Measurements from ENCODE around the gene AKR1A1. TPM values are rescaled to one million over a fixed set of nuclear protein-coding genes. Genes with fewer than 3 reads are reported as not detected.
A peak's percentile ranks its signal among the peaks of the same experiment; 100 is the strongest.
"Not testable (repeated sequence)": the region's sequence is repeated elsewhere in the genome, so short reads cannot be mapped to it uniquely, and the experiment has no call there.

AKR1A1 gene
- total and polyA plus RNA-seq, 2 experiments from 2014 or later, result 186 to 275 TPM

- H3F3A ChIP-seq (replicated peaks; ENCODE audit: low read depth), result peaks cover 75% of the 10 kb centered on the region
- Mint-ChIP-seq H3K36me3 (ENCODE audit: low read depth) (peaks cover 82% of the 10 kb centered on the region), H3K9me3 (no peaks in the 10 kb centered on the region), H3K4me3 (no peak overlapping the region; the same call in 2 of the 3 replicates), H3K27ac (no peak overlapping the region), H3K27me3 (ENCODE audit: insufficient read depth, low read depth, poor library complexity) (no peaks in the 10 kb centered on the region), H3K4me1 (no peaks in the 10 kb centered on the region)
- no peaks in the 10 kb centered on the region for H3K27me3 ChIP-seq (ENCODE audit: insufficient read depth)
- no peaks in the 10 kb centered on the region for H3K4me1 ChIP-seq (ENCODE audit: insufficient read depth)
- no peak overlapping the region for H3K4me3 ChIP-seq
- H4K20me1 ChIP-seq (replicated peaks; ENCODE audit: insufficient read depth), result peaks cover 48% of the 10 kb centered on the region
- TF ChIP-seq POLR2AphosphoS5 (IDR thresholded peaks at IDR 0.05; ENCODE audit: low read depth) (0 out of 2 replicates have a peak, but pooled peaks have one; percentile 3), EZH2 (IDR thresholded peaks at IDR 0.05; ENCODE audit: low read depth, unreplicated experiment) (no peak)
- DNase-seq (ENCODE audit: low spot score) (no peak), ATAC-seq (no peak)
- peak overlapping the region; percentile 86; the same call in 1 of the 2 replicates for H3K27ac ChIP-seq (ENCODE audit: low read depth)
- H3K79me2 ChIP-seq (replicated peaks; ENCODE audit: insufficient read depth), result peaks cover 22% of the 10 kb centered on the region
- no peaks in the 10 kb centered on the region for H3K9me2 ChIP-seq (ENCODE audit: insufficient read depth)
- H2AFZ ChIP-seq, result no peak overlapping the region
- H3K36me3 ChIP-seq (ENCODE audit: insufficient read depth), result peaks cover 70% of the 10 kb centered on the region
- H3K4me2 ChIP-seq, result no peak overlapping the region
These were observed 39.6 kb upstream of the AKR1A1 start for GRCh38 chr1:45510972-45511527.

DNA sequence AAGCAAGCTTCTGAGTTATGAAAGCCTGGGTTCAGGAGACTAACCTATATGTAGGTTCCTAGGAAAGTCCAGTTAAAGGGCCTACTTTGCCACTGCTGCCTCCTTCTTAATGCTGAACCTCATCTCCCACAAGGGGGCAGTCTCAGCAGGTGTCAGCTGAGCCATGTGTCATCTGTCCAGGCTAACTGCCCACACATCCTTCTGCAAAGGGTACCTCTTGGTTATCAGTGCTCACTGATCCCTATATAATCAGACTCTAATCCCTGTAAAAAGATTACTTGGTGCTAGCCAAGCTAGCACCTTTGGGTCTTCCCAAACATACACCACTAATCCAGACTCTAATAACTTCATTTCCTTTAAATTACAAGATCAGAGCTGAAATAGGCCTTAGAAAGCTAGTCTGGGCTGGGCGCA lies 38.0 kb upstream of the AKR1A1 start:
- H3K27me3 ChIP-seq (ENCODE audit: insufficient read depth), result no peaks in the 10 kb centered on the region
- H3K4me3 ChIP-seq, result no peak overlapping the region
- H3K27me3 Mint-ChIP-seq (ENCODE audit: insufficient read depth, low read depth, poor library complexity), result no peaks in the 10 kb centered on the region
- H3K36me3 ChIP-seq (ENCODE audit: insufficient read depth), result peaks cover 86% of the 10 kb centered on the region
- H3K4me1 ChIP-seq (ENCODE audit: insufficient read depth), result no peaks in the 10 kb centered on the region
- DNase-seq (ENCODE audit: low spot score) (peak; percentile 81), ATAC-seq (peak; percentile 59)
- H3K36me3 Mint-ChIP-seq (ENCODE audit: low read depth), result peaks cover 96% of the 10 kb centered on the region
- H3K4me3 Mint-ChIP-seq, result no peak overlapping the region
- peaks cover 85% of the 10 kb centered on the region for H3F3A ChIP-seq (replicated peaks; ENCODE audit: low read depth)
- no peak overlapping the region for H3K27ac Mint-ChIP-seq
- H3K9me2 ChIP-seq (ENCODE audit: insufficient read depth), result no peaks in the 10 kb centered on the region
- H2AFZ ChIP-seq, result no peak overlapping the region
- H3K4me2 ChIP-seq, result no peak overlapping the region
- no peaks in the 10 kb centered on the region for H3K9me3 Mint-ChIP-seq
- peaks cover 55% of the 10 kb centered on the region for H4K20me1 ChIP-seq (replicated peaks; ENCODE audit: insufficient read depth)
- H3K79me2 ChIP-seq (replicated peaks; ENCODE audit: insufficient read depth), result peaks cover 38% of the 10 kb centered on the region
- no peaks in the 10 kb centered on the region; the same call in 2 of the 3 replicates for H3K4me1 Mint-ChIP-seq
- peak overlapping the region; percentile 78; the same call in 1 of the 2 replicates for H3K27ac ChIP-seq (ENCODE audit: low read depth)
- TF ChIP-seq ZNF331 (CRISPR knock-in tag; IDR thresholded peaks at IDR 0.05; ENCODE audit: low read depth) (no peak), JUNB (IDR thresholded peaks at IDR 0.05; ENCODE audit: unreplicated experiment) (no peak), CTCF (conservative IDR thresholded peaks at IDR 0.05; ENCODE audit: low read depth in 2 of 2) (peak; percentile 82 to 87)

DNA sequence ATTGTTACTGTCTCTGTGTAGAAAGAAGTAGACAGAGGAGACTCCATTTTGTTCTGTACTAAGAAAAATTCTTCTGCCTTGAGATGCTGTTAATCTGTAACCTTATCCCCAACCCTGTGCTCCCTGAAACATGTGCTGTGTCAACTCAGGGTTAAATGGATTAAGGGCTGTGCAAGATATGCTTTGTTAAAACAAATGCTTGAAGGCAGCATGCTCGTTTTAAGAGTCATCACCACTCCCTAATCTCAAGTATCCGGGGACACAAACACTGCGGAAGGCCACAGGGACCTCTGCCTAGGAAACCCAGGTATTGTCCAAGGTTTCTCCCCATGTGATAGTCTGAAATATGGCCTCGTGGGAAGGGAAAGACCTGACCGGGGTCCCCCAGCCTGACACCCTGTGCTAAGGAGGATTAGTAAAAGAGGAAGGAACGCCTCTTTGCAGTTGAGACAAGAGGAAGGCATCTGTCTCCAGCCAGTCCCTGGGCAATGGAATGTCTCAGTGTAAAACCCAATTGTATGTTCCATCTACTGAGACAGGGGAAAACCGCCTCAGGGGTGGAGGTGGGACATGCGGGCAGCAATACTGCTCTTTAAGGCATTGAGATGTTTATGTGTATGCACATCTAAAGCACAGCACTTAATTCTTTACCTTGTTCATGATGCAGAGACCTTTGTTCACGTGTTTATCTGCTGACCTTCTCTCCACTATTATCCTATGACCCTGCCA lies 36.9 kb upstream of the AKR1A1 start:
- not testable (repeated sequence) for H3K4me2 ChIP-seq; H3K4me1 Mint-ChIP-seq; ATAC-seq; H3K27me3 Mint-ChIP-seq (ENCODE audit: insufficient read depth, low read depth, poor library complexity); H3K9me3 Mint-ChIP-seq; H3K4me3 ChIP-seq; H3K9me2 ChIP-seq (ENCODE audit: insufficient read depth); H2AFZ ChIP-seq; H3K27me3 ChIP-seq (ENCODE audit: insufficient read depth); H3K27ac Mint-ChIP-seq; H3K4me3 Mint-ChIP-seq; DNase-seq (ENCODE audit: low spot score); H3K4me1 ChIP-seq (ENCODE audit: insufficient read depth)
- Histone ChIP-seq H3K79me2 (replicated peaks; ENCODE audit: insufficient read depth) (peaks cover 49% of the 10 kb centered on the region), H4K20me1 (replicated peaks; ENCODE audit: insufficient read depth) (peaks cover 60% of the 10 kb centered on the region), H3F3A (replicated peaks; ENCODE audit: low read depth) (peaks cover 83% of the 10 kb centered on the region), H3K36me3 (ENCODE audit: insufficient read depth) (peaks cover 95% of the 10 kb centered on the region), H3K27ac (ENCODE audit: low read depth) (peak overlapping the region; percentile 76; the same call in 1 of the 2 replicates)
- peaks cover 97% of the 10 kb centered on the region for H3K36me3 Mint-ChIP-seq (ENCODE audit: low read depth)
